Measurements from ENCODE around the gene ZNF18. TPM values are rescaled to one million over a fixed set of nuclear protein-coding genes. Genes with fewer than 3 reads are reported as not detected.

ZNF18 gene
- total RNA-seq, 8 experiments from 2014 or later, result 7.6 to 18.2 (median 12.3) TPM

DNA sequence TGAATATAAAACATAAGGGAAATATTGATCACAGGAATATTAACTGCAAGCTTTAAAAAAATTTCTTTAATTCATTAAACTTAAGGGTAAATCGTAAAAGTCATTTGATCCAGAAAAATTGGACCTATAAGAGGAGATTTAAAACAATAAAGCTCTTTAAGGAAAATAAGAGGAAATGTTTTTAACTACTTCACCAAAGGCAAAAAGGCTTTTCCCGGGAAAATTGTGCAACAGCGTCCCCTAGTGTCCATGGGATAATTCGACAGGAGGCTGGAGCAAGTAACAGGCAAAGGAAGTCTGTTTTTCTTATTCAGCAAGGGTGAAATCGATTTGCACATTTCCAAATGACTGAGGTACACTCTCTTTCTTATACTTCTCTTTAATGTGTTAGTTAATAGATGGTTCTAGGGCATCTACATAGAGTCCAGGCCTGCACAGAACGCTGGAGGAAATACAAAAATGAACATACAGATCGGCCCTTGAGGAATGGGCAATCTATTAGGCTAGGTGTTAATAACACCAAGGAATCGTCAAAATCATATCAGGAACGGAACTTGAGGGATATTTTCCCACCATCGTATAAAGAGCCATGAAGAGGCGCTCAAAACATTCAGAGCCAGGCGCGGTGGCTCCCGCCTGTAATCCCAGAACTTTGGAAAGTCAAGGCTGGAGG is 61.4 kb downstream of the ZNF18 start:
- WGBS, 10 experiments, result 2 to 62% (median 22%) methylated on average over 4 to 14 of the region's 14 CpGs
- in situ Hi-C loops (cut with MboI; ENCODE audit: low pct_unique_long_range_greater_than_20kb in 2 of 9, low sequenced_read_pairs in 9 of 9, unreplicated experiment in 9 of 9), result loop anchor here in 2 of 9 experiments (25.0 kb wide), 2 partner anchors 1049 to 1074 kb away; no protein-coding TSS in a partner anchor
- Histone ChIP-seq H3K27ac (no peak overlapping the region), H3K4me3 (no peak overlapping the region), H3K4me1 (replicated peaks in 1 of 2) (no peaks in the 10 kb centered on the region)
- peak in 2 of 8 experiments; percentile 36 to 46 for ATAC-seq (replicated peaks in 6 of 8)

DNA sequence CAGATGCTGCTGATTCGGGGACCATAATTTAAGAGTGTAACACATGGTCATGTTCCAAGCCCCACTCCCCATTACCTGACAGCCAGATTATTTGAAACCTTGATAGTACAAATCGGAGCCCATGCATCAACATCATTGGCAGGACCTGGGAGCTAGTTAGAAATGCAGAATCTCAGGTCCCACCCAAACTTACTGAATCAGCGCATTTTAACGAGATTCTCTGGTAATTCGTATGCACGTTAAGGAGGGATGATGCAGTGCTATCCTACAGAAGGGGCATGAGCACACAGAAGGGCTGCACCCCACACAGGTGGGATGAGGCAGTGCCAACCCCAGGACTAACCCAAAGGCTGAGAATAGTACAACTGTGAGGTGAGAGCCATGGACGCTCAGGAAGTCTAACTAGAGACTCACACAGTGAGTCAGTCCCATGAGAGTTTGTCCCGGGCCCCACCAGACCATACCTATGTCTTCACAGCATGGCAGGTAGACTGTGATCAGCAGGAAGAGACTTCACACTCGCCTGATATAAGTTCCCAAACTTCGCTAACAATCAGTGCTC is 64.9 kb downstream of the ZNF18 start:
- Histone ChIP-seq H3K4me1 (replicated peaks in 1 of 2) (no peaks in the 10 kb centered on the region), H3K27ac (no peak overlapping the region), H3K4me3 (no peak overlapping the region)
- no peak for ATAC-seq (replicated peaks in 6 of 8)
- in situ Hi-C loops (cut with MboI; ENCODE audit: low pct_unique_long_range_greater_than_20kb in 2 of 9, low sequenced_read_pairs in 9 of 9, unreplicated experiment in 9 of 9), result loop anchor here in 2 of 9 experiments (25.0 kb wide), 2 partner anchors 1045 to 1070 kb away; no protein-coding TSS in a partner anchor
- WGBS, 10 experiments, result 32 to 100% (median 77%) methylated on average over 1 to 9 of the region's 10 CpGs; no CpG with 5 or more reads in 2 of the 10 experiments

DNA sequence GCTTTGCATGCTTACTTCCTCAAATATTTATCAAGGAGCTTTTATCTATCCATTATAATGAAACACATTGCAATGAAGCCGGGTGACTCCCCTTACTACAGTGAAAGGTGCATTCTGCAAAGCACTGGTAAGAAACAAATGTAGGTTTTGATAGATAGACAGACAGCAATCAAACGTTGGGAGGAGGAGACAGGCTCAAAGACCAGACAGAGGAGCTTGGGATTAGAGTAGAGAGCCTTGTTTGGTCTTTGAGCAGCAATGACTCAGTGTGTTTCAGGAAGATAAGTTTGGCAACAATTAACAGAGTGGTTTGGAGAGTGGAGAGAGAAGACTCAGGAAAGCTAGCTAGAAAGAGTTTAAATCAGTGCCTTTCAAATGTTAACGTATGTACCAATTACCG is 68.8 kb downstream of the ZNF18 start:
- H3K4me3 ChIP-seq, result no peak overlapping the region
- 24 to 84% (median 50%) methylated on average over 1 to 4 of the region's 4 CpGs; no CpG with 5 or more reads in 1 of the 10 experiments for WGBS, 10 experiments
- peaks cover 9% of the 10 kb centered on the region in 2 donors for H3K4me1 ChIP-seq (replicated peaks in 1 of 2)
- no peak overlapping the region for H3K27ac ChIP-seq
- no peak for ATAC-seq (replicated peaks in 6 of 8)
- in situ Hi-C loops (cut with MboI; ENCODE audit: low pct_unique_long_range_greater_than_20kb in 2 of 9, low sequenced_read_pairs in 9 of 9, unreplicated experiment in 9 of 9), result loop anchor here in 2 of 9 experiments (25.0 kb wide), 2 partner anchors 1041 to 1066 kb away; no protein-coding TSS in a partner anchor

Other genes starting within 250 kb of the ZNF18 start
- gene MAP2K4, start 23.4 kb upstream of the ZNF18 start, total RNA-seq, result 10 to 100 TPM; 17.6 to 90.3 (median 33.2) TPM